H1 (cell line): ENCODE measurements around the gene IVNS1ABP.

Experiments
- CBX5 ChIP-seq: fragments of 300-800, 300-1000 bp; sonication (generic); IDR thresholded peaks from 2 replicates; pipeline ENCODE4 v1.7.1; 2016; ENCODE audit warnings: antibody characterized with exemption, low read length, low read depth
- KDM4A ChIP-seq: IDR thresholded peaks from one replicate; pipeline ENCODE4 v1.7.1; 2012; ENCODE audit warnings: low read depth, mild to moderate bottlenecking, moderate library complexity, low read length, inconsistent platforms; ENCODE audit not compliant: severe bottlenecking
- NRF1 ChIP-seq: IDR thresholded peaks from 2 replicates; pipeline ENCODE4 v1.6.1; 2011; ENCODE audit warnings: mild to moderate bottlenecking, low read depth, low read length, improper control_type of control experiment
- POLR2A ChIP-seq, 2 experiments: IDR thresholded peaks; 1 replicate in 1 of 2; 2 replicates in 1 of 2; pipeline ENCODE4 v1.6.1; 2011; ENCODE audit warnings: low read depth in 2 of 2, low read length in 2 of 2, mild to moderate bottlenecking in 2 of 2; ENCODE audit errors: control extremely low read depth in 1 of 2
- RAD21 ChIP-seq, 2 experiments: IDR thresholded peaks in 1 of 2; conservative IDR thresholded peaks in 1 of 2; 2 replicates each; pipeline ENCODE4 v1.6.1; 2011; ENCODE audit warnings: low read depth in 2 of 2, low read length in 2 of 2, improper control_type of control experiment in 1 of 2, inconsistent platforms in 1 of 2, mild to moderate bottlenecking in 1 of 2, moderate library complexity in 1 of 2

GRCh38 chr1:185342672-185343259 lies 25.7 kb upstream of the IVNS1ABP start:
- TF ChIP-seq POLR2A (IDR thresholded peaks at IDR 0.05; ENCODE audit: control extremely low read depth in 1 of 2, low read depth in 2 of 2, low read length in 2 of 2) (no peak), CBX5 (no peak), RAD21 (IDR thresholded peaks at IDR 0.05 in 1 of 2, conservative IDR thresholded peaks at IDR 0.05 in 1 of 2; ENCODE audit: low read depth in 2 of 2, low read length in 2 of 2) (no peak), KDM4A (no peak), NRF1 (no peak)
